Neutrophil (primary cell): ENCODE results near the gene ATP9A.

Experiments used
- H3K27ac ChIP-seq: fragments of 200-600 bp; sonication (generic); 2 replicates; pipeline ENCODE4 v1.5.1; 2016; ENCODE audit warnings: mild to moderate bottlenecking, moderate library complexity
- H3K27me3 ChIP-seq: fragments of 200-600 bp; sonication (generic); 2 replicates; pipeline ENCODE4 v1.6.0; 2016; ENCODE audit warnings: mild to moderate bottlenecking
- H3K36me3 ChIP-seq: fragments of 200-600 bp; sonication (generic); 2 replicates; pipeline ENCODE4 v1.5.1; 2017
- H3K4me1 ChIP-seq, 2 experiments: fragments of 200-600 bp in 1 of 2; sonication (generic) in 1 of 2; 1 replicate in 1 of 2; 2 replicates in 1 of 2; pipeline versions ENCODE4 v1.5.1 to v1.6.1; 2013 to 2016; ENCODE audit warnings: low read depth in 1 of 2, low read length in 1 of 2, mild to moderate bottlenecking in 1 of 2, moderate library complexity in 1 of 2; ENCODE audit not compliant: control insufficient read depth in 1 of 2, insufficient read depth in 1 of 2
- H3K4me3 ChIP-seq, 2 experiments: fragments of 200-600 bp in 1 of 2; sonication (generic) in 1 of 2; 1 replicate in 1 of 2; 2 replicates in 1 of 2; pipeline ENCODE4 v1.5.1; 2013 to 2016; ENCODE audit warnings: low read depth in 1 of 2, low read length in 1 of 2, mild to moderate bottlenecking in 1 of 2, moderate library complexity in 1 of 2
- H3K9me3 ChIP-seq: fragments of 200-600 bp; sonication (generic); 2 replicates; pipeline ENCODE4 v1.5.1; 2016
- CTCF ChIP-seq: fragments of 200-600 bp; sonication (generic); IDR thresholded peaks from 2 replicates; pipeline ENCODE4 v1.5.1; 2016; ENCODE audit warnings: antibody characterized with exemption

Gene ATP9A

GRCh38 chr20:51547951-51548350 is 220.2 kb downstream of the ATP9A start:
- no peak for TF ChIP-seq CTCF
- no peak overlapping the region for H3K4me3 ChIP-seq
- no peaks in the 10 kb centered on the region for H3K36me3 ChIP-seq
- no peaks in the 10 kb centered on the region for H3K4me1 ChIP-seq
- no peaks in the 10 kb centered on the region for H3K9me3 ChIP-seq
- no peak overlapping the region for H3K27ac ChIP-seq
- peaks cover 32% of the 10 kb centered on the region for H3K27me3 ChIP-seq
